GM23248 (cell line): ENCODE results near the gene ATP2A2. TPM values are rescaled to one million over a fixed set of nuclear protein-coding genes. Genes with fewer than 3 reads are reported as not detected.

Experiments used
- DNase-seq: peaks from one replicate; pipeline ENCODE4 v3.0.0-alpha.2; 2015
- H2AFZ ChIP-seq: fragments of 200-600 bp; sonication (generic); 2 replicates; pipeline ENCODE4 v1.6.1; 2016; ENCODE audit warnings: antibody characterized with exemption
- H3F3A ChIP-seq: fragments of 200-600 bp; sonication (generic); 2 replicates; pipeline ENCODE4 v1.6.1; 2016; ENCODE audit warnings: mild to moderate bottlenecking, antibody characterized with exemption, mixed run types; ENCODE audit not compliant: insufficient read depth
- H3K27ac ChIP-seq: fragments of 200-600 bp; sonication (generic); 2 replicates; pipeline ENCODE4 v1.5.1; 2016; ENCODE audit warnings: mild to moderate bottlenecking
- H3K27me3 ChIP-seq: fragments of 200-600 bp; sonication (generic); replicated peaks from 2 replicates; pipeline ENCODE4 v1.6.1; 2016; ENCODE audit warnings: mild to moderate bottlenecking; ENCODE audit not compliant: insufficient read depth
- H3K36me3 ChIP-seq: fragments of 200-600 bp; sonication (generic); 2 replicates; pipeline ENCODE4 v1.6.1; 2016; ENCODE audit warnings: low read depth, mild to moderate bottlenecking
- H3K4me1 ChIP-seq: fragments of 200-600 bp; sonication (generic); 2 replicates; pipeline ENCODE4 v1.6.1; 2016; ENCODE audit warnings: mild to moderate bottlenecking; ENCODE audit not compliant: insufficient read depth
- H3K4me2 ChIP-seq: fragments of 200-600 bp; sonication (generic); one replicate; pipeline ENCODE4 v1.6.1; 2016; ENCODE audit warnings: mild to moderate bottlenecking; ENCODE audit not compliant: unreplicated experiment
- H3K4me3 ChIP-seq: fragments of 200-600 bp; sonication (generic); 2 replicates; pipeline ENCODE4 v1.5.1; 2016; ENCODE audit warnings: mild to moderate bottlenecking
- H3K79me2 ChIP-seq: fragments of 200-600 bp; sonication (generic); 2 replicates; pipeline ENCODE4 v1.6.1; 2016; ENCODE audit warnings: mild to moderate bottlenecking; ENCODE audit not compliant: insufficient read depth
- H3K9ac ChIP-seq: fragments of 200-600 bp; sonication (generic); 2 replicates; pipeline ENCODE4 v1.6.1; 2016; ENCODE audit warnings: mild to moderate bottlenecking
- H3K9me2 ChIP-seq: fragments of 200-600 bp; sonication (generic); 2 replicates; pipeline ENCODE4 v1.6.1; 2016; ENCODE audit warnings: mixed run types, mild to moderate bottlenecking, moderate library complexity; ENCODE audit not compliant: insufficient read depth
- H3K9me3 ChIP-seq: fragments of 200-600 bp; sonication (generic); one replicate; pipeline ENCODE4 v1.6.1; 2017; ENCODE audit warnings: low read depth
- H4K20me1 ChIP-seq: fragments of 200-600 bp; sonication (generic); 2 replicates; pipeline ENCODE4 v1.6.0; 2016; ENCODE audit not compliant: insufficient read depth
- EZH2 ChIP-seq: fragments of 200-600 bp; sonication (generic); IDR thresholded peaks from 2 replicates; pipeline ENCODE4 v1.6.1; 2018; ENCODE audit warnings: antibody characterized with exemption, mild to moderate bottlenecking; ENCODE audit not compliant: insufficient read depth, poor library complexity, severe bottlenecking
- EZH2phosphoT487 ChIP-seq: fragments of 200-600 bp; sonication (generic); IDR thresholded peaks from 2 replicates; pipeline ENCODE4 v1.6.1; 2018; ENCODE audit warnings: antibody characterized with exemption, moderate library complexity, mild to moderate bottlenecking, low read depth; ENCODE audit not compliant: insufficient read depth
- WGBS, 2 experiments: methylation state at CpG; one replicate each; pipeline ENCODE4 v1.1.6; 2015 to 2017; ENCODE audit warnings: low lambda C conversion rate in 2 of 2, low coverage in 1 of 2; ENCODE audit errors: missing lambda C conversion rate in 2 of 2; 5-methylcytosine and 5-hydroxymethylcytosine counted together
- in situ Hi-C: fragments of 300-500 bp; cut with MboI; formaldehyde crosslinking; loops from 2 replicates; pipeline ENCODE4 v1.15.0; 2020
- polyA plus RNA-seq: library from polyadenylated mRNA; unstranded; fragments of >200 nt; fragmentation: Nextera tagmentation; extraction: Ambion mirVana; gene quantifications from 2 replicates; pipeline ENCODE4 v1.2.1, GENCODE V29; 2016
- total RNA-seq: library from RNA; depleted of rRNA; stranded (reverse); fragments of >200 nt; shearing (Covaris generic); gene quantifications from 2 replicates; pipeline ENCODE4 v1.2.3, GENCODE V29; 2014

Gene ATP2A2
- total and polyA plus RNA-seq, 2 experiments from 2014 or later = 29.5 to 142 TPM

GRCh38 chr12:110235383-110235782 lies 45.7 kb upstream of the ATP2A2 start:
- H4K20me1 ChIP-seq = no peaks in the 10 kb centered on the region
- H3K9me2 ChIP-seq = no peaks in the 10 kb centered on the region
- H3K9ac ChIP-seq = no peak overlapping the region
- in situ Hi-C loops = no loop called here
- no peaks in the 10 kb centered on the region for H3K36me3 ChIP-seq
- no peak overlapping the region for H3K4me3 ChIP-seq
- no peaks in the 10 kb centered on the region for H3K79me2 ChIP-seq
- H3K27me3 ChIP-seq = no peaks in the 10 kb centered on the region
- H2AFZ ChIP-seq = no peak overlapping the region
- H3K4me1 ChIP-seq = peaks cover 9% of the 10 kb centered on the region; the same call in 1 of the 2 replicates
- no peak overlapping the region for H3K27ac ChIP-seq
- no peak for DNase-seq
- 93 to 100% methylated on average over 1 of the region's 1 CpG for WGBS, 2 experiments
- H3F3A ChIP-seq = peaks cover 6% of the 10 kb centered on the region; the same call in 1 of the 2 replicates
- no peaks in the 10 kb centered on the region for H3K9me3 ChIP-seq
- TF ChIP-seq EZH2 (no peak), EZH2phosphoT487 (no peak)
- no peak overlapping the region for H3K4me2 ChIP-seq

DNA sequence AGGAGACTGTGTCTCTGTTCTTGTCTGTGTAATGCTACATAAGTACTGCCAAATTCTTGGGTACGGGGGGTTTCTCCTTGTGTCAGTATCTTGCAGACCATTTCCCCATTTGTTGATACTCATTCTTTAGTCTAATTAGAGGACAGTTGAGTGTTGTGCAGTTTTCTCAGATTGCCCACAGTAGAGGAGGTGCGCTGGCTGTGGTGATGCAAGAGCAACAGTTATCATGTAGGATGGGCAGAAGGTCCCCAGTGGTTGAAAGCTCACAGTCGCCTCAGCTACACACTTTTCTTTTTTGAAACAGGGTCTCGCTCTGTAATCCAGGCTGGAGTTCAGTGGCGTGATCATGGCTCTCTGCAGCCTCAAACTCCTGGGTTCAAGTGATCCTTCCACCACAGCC lies 37.8 kb upstream of the ATP2A2 start:
- no peaks in the 10 kb centered on the region for H3K27me3 ChIP-seq
- H3K9me3 ChIP-seq = no peaks in the 10 kb centered on the region
- no peak overlapping the region for H2AFZ ChIP-seq
- no peak overlapping the region for H3K4me2 ChIP-seq
- no peak overlapping the region for H3K9ac ChIP-seq
- no peak overlapping the region for H3K4me3 ChIP-seq
- H3K4me1 ChIP-seq = no peaks in the 10 kb centered on the region
- H3K9me2 ChIP-seq = no peaks in the 10 kb centered on the region
- H3K36me3 ChIP-seq = no peaks in the 10 kb centered on the region
- no peak overlapping the region for H3K27ac ChIP-seq
- in situ Hi-C loops = no loop called here
- H4K20me1 ChIP-seq = no peaks in the 10 kb centered on the region
- 96 to 97% methylated on average over 5 of the region's 5 CpGs for WGBS, 2 experiments
- no peaks in the 10 kb centered on the region for H3K79me2 ChIP-seq
- DNase-seq = no peak
- H3F3A ChIP-seq = no peaks in the 10 kb centered on the region
- TF ChIP-seq EZH2phosphoT487 = no peak
- no peak for TF ChIP-seq EZH2

DNA sequence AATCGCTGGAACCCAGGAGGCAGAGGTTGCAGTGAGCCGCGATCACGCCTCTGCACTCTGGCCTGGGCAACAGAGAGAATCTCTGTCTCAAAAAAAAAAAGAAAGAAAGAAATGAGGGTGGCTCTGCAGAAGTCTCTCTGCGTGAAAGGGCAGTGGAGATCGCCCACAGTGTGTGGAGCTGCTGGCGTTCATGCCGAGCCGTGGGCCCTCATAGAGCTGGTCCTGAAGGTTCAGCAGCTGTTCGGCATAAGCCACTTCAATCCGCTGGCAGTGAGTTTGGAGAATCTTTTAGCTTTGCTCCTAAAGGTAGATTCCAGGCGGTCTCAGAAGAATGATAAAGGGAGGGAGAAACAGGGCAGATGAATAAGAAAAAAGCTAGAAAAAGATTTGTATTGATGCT lies 36.7 kb upstream of the ATP2A2 start:
- no peaks in the 10 kb centered on the region for H3K4me1 ChIP-seq
- no peak overlapping the region for H2AFZ ChIP-seq
- H3K27ac ChIP-seq = no peak overlapping the region
- H3K4me3 ChIP-seq = no peak overlapping the region
- 90 to 91% methylated on average over 12 of the region's 12 CpGs for whole genome bisulfite sequencing, 2 experiments
- H3K4me2 ChIP-seq = no peak overlapping the region
- no peaks in the 10 kb centered on the region for H3K79me2 ChIP-seq
- H3K36me3 ChIP-seq = no peaks in the 10 kb centered on the region
- H3K9me2 ChIP-seq = no peaks in the 10 kb centered on the region
- no peak overlapping the region for H3K9ac ChIP-seq
- DNase-seq = no peak
- no peak for TF ChIP-seq EZH2phosphoT487
- H3K27me3 ChIP-seq = no peaks in the 10 kb centered on the region
- no peaks in the 10 kb centered on the region for H3F3A ChIP-seq
- no peaks in the 10 kb centered on the region for H4K20me1 ChIP-seq
- H3K9me3 ChIP-seq = no peaks in the 10 kb centered on the region
- in situ Hi-C loops = no loop called here

DNA sequence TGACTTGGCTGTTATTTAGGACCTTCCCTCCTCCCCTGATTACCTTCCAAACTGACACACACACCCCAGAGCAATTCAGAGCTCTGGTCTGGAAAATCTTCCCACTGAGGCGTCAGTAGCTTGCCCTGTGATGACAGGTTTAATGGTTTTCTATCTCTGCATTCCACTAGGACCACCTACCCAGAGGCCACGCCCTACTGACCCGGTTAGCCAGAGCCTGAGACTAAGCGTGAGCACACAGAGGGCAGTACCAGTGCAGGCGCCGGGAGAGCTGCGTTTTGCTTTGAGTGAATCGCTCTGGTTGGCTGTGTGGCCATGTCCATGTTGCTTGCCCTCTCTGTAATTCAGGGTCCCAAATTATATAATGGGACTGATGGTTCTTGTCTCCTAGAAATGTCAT lies 36.2 kb upstream of the ATP2A2 start:
- Histone ChIP-seq H3K27me3 (no peaks in the 10 kb centered on the region), H3K9me3 (no peaks in the 10 kb centered on the region), H3F3A (no peaks in the 10 kb centered on the region), H3K4me1 (no peaks in the 10 kb centered on the region), H3K79me2 (no peaks in the 10 kb centered on the region), H3K27ac (no peak overlapping the region), H3K4me2 (no peak overlapping the region), H2AFZ (no peak overlapping the region), H4K20me1 (no peaks in the 10 kb centered on the region), H3K36me3 (no peaks in the 10 kb centered on the region), H3K9me2 (no peaks in the 10 kb centered on the region), H3K9ac (no peak overlapping the region), H3K4me3 (no peak overlapping the region)
- no peak for DNase-seq
- TF ChIP-seq EZH2 (no peak), EZH2phosphoT487 (no peak)
- WGBS, 2 experiments = 70 to 76% methylated on average over 8 of the region's 8 CpGs
- in situ Hi-C loops = no loop called here

- Histone ChIP-seq H3K4me2 (no peak overlapping the region), H3K4me3 (no peak overlapping the region), H4K20me1 (no peaks in the 10 kb centered on the region), H3F3A (no peaks in the 10 kb centered on the region), H3K79me2 (no peaks in the 10 kb centered on the region), H3K9ac (no peak overlapping the region), H3K9me3 (no peaks in the 10 kb centered on the region), H3K4me1 (no peaks in the 10 kb centered on the region), H3K9me2 (no peaks in the 10 kb centered on the region), H3K27ac (no peak overlapping the region), H2AFZ (no peak overlapping the region), H3K36me3 (no peaks in the 10 kb centered on the region), H3K27me3 (no peaks in the 10 kb centered on the region)
- in situ Hi-C loops = no loop called here
- TF ChIP-seq EZH2 (no peak), EZH2phosphoT487 (no peak)
- peak; percentile 22 for DNase-seq
- WGBS, 2 experiments = 77 to 85% methylated on average over 3 of the region's 3 CpGs
Measured at GRCh38 chr12:110245369-110245772, 35.7 kb upstream of the ATP2A2 start.
